Measurements from ENCODE around the gene GGA2. TPM values are rescaled to one million over a fixed set of nuclear protein-coding genes. Genes with fewer than 3 reads are reported as not detected.

Gene GGA2
- total RNA-seq, 1 donor from 2014 or later = 161 TPM

DNA sequence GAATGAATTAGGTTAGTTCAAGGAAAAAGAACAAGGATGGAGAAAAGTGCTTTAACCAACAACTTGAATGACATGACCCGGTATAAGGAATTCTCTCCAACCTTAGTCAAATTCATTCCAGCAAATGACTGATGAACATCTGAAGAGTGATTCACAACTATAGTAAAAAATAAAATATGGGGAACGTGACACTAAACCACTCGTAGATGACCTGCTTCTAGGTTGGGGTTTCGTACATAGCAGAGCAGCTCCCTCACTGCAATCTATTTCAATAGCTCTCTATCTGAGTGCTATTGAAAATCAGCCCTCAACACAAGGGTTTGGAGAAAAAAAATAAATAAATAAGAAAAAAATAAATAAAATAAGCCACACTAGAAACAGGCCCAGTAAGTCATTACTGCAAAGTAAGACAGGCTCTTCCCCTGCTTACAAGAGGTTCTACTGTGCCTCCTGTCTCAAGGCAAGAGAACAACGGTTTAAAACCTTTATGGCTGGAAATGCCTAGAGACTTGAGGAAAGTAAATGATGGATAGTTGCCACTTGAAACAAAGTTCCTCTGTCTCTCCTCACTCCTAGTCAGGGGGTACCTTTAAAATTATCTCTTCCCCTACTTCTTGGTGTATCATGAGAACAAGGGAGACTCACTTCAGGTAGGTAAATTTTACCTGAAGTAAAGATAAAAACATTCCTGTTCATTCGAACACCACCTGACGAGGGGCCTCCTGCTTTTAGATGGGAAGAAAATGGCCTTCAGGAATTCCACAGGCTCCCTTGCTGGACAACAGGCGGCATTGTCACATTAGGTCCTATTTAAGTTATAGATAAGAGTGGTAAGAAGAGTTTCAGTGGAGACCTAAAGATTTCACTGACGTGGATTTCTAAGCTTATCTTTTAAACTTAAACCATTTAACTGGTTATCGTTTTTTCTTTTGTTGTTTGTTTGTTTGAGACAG is 77.8 kb downstream of the GGA2 start:
- intact Hi-C loops (cut with DNase I) = loop anchor here (5.0 kb wide), 1 partner anchor 250 kb away; the partner anchor contains the start of gene SCNN1G
- H3K9me3 ChIP-seq = no peaks in the 10 kb centered on the region
- ATAC-seq (peak; percentile 47), DNase-seq (no peak)
- TF ChIP-seq, protein P1, sequence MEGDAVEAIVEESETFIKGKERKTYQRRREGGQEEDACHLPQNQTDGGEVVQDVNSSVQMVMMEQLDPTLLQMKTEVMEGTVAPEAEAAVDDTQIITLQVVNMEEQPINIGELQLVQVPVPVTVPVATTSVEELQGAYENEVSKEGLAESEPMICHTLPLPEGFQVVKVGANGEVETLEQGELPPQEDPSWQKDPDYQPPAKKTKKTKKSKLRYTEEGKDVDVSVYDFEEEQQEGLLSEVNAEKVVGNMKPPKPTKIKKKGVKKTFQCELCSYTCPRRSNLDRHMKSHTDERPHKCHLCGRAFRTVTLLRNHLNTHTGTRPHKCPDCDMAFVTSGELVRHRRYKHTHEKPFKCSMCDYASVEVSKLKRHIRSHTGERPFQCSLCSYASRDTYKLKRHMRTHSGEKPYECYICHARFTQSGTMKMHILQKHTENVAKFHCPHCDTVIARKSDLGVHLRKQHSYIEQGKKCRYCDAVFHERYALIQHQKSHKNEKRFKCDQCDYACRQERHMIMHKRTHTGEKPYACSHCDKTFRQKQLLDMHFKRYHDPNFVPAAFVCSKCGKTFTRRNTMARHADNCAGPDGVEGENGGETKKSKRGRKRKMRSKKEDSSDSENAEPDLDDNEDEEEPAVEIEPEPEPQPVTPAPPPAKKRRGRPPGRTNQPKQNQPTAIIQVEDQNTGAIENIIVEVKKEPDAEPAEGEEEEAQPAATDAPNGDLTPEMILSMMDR (IDR thresholded peaks at IDR 0.05) = peak; percentile 13
- H3K4me3 ChIP-seq = no peak overlapping the region
- peaks cover 17% of the 10 kb centered on the region for H3K4me1 ChIP-seq
- no peaks in the 10 kb centered on the region for H3K27me3 ChIP-seq
- no peak overlapping the region for H3K27ac ChIP-seq
- H3K36me3 ChIP-seq = peaks cover 46% of the 10 kb centered on the region

DNA sequence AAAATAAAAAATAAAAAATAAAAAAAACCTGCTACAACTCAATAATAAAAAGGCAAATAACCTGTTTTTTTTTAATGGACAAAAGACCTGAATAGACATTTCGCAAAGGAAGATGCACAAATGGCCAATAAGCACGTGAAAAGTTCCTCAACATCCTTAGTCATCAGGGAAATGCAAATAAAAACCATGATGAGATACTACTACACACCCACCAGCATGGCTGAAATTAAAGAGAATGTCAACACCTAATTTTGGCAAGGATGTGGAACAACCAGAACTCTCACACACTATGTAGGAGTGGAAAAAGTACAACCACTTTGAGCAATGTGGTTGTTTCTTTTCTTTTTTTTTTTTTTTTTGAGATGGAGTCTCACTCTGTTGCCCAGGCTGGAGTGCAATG is 81.9 kb downstream of the GGA2 start:
- no peak for ATAC-seq

DNA sequence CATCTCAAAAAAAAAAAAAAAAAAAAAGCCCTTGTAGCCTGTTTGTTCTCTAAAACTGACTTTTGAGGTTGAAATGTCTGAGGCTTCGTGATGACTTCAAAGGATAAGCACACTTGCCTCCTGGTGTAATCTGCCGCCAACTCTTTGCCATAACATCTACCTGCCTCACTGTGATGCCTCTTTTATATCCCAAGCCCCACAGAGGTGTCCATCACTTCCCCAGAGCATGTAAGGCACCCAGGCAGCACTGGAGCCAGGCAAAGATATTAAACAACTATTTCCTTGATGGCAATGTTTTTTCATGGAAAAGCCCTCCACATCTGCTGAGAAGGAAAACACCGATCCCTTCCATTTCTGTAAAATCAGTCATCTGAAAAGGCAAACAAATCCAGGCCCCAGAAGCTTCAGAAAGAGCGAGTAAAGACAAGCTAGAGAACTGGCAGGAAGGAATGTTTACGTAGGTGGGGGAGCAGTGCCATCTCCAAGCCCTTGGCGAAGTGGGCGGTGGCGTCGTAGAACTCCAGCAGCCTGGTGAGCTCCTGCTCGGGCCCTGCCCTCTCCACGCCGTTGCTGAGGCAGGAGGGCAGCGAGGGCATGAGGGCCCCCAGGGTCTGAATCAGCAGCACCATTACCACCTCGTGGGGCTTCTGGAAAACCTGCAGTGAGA is 85.9 kb downstream of the GGA2 start:
- no peaks in the 10 kb centered on the region for H3K9me3 ChIP-seq
- DNase-seq (peak; percentile 73), ATAC-seq (peak; percentile 70)
- H3K36me3 ChIP-seq = peaks cover 4% of the 10 kb centered on the region
- TF ChIP-seq, protein P1 (IDR thresholded peaks at IDR 0.05) = no peak
- intact Hi-C loops (cut with DNase I) = no loop called here
- no peaks in the 10 kb centered on the region for H3K27me3 ChIP-seq
- peaks cover 20% of the 10 kb centered on the region for H3K4me1 ChIP-seq
- no peak overlapping the region for H3K4me3 ChIP-seq
- peak overlapping the region; percentile 88 for H3K27ac ChIP-seq

More for the DNA sequence above, 81.9 kb downstream of the GGA2 start:
- no peak overlapping the region for H3K27ac ChIP-seq
- H3K9me3 ChIP-seq = no peaks in the 10 kb centered on the region
- DNase-seq = no peak
- peaks cover 38% of the 10 kb centered on the region for H3K36me3 ChIP-seq
- TF ChIP-seq, protein P1 (IDR thresholded peaks at IDR 0.05) = no peak
- H3K27me3 ChIP-seq = no peaks in the 10 kb centered on the region
- H3K4me1 ChIP-seq = peaks cover 16% of the 10 kb centered on the region
- H3K4me3 ChIP-seq = no peak overlapping the region
- intact Hi-C loops (cut with DNase I) = no loop called here

DNA sequence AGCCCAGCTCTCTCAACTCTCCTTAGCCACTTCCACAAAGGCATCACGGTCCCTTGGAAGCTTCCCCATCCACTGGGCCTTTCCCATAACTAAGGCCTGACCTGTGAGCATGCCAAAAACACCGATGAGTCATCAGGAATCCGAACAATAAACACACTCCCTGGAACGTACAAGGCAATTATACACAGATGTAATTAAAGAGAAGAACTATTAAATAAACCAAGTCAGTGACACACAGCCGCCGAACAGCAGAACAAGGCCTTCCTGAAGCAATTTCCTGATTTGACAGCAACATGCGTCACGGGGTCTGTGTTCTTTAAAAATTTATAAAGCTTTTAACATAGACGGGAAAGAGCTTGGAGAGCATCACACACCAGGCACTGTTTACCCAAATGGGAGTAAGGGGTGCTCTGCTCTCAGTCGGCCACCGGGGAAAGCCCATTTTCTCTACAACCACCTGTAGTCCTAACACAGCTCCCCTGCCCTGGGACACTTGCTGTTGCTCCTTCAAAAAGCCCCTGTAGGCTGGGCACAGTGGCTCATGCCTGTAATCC is 86.7 kb downstream of the GGA2 start:
- Histone ChIP-seq H3K4me1 (peaks cover 20% of the 10 kb centered on the region), H3K36me3 (peaks cover 2% of the 10 kb centered on the region), H3K27ac (peak overlapping the region; percentile 88), H3K4me3 (no peak overlapping the region), H3K27me3 (no peaks in the 10 kb centered on the region), H3K9me3 (no peaks in the 10 kb centered on the region)
- intact Hi-C loops (cut with DNase I) = no loop called here
- TF ChIP-seq, protein P1 (IDR thresholded peaks at IDR 0.05) = no peak
- DNase-seq (peak; percentile 65), ATAC-seq (peak; percentile 93)

DNA sequence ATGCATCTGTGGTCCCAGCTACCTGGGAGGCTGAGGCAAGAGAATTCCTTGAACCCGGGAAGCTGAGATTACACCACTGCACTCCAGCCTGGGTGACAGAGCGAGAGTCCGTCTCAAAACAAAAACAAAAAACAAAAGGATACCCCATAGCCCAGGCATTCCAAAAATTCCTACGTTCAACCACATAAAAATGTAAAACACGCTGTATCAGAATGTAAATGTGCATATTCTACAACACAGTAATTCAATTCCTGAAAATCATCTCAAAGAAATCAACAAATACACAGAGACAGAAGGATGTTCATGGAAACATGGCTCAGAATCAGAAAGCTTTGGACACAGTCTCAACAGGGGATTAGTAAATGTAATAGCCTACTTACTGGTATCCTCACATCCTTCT is 90.3 kb downstream of the GGA2 start:
- TF ChIP-seq, protein P1 (IDR thresholded peaks at IDR 0.05) = no peak
- no peaks in the 10 kb centered on the region for H3K9me3 ChIP-seq
- intact Hi-C loops (cut with DNase I) = no loop called here
- H3K4me3 ChIP-seq = no peak overlapping the region
- H3K4me1 ChIP-seq = peaks cover 19% of the 10 kb centered on the region
- no peaks in the 10 kb centered on the region for H3K27me3 ChIP-seq
- ATAC-seq = no peak
- no peak overlapping the region for H3K27ac ChIP-seq
- peaks cover 36% of the 10 kb centered on the region for H3K36me3 ChIP-seq
- DNase-seq = no peak
